Testis (tissue), 5 donors: ENCODE data around the gene HCFC1R1. TPM values are rescaled to one million over a fixed set of nuclear protein-coding genes. Genes with fewer than 3 reads are reported as not detected.
"Not testable (repeated sequence)": the region's sequence is repeated elsewhere in the genome, so short reads cannot be mapped to it uniquely, and the experiment has no call there.

Experiments
- DNase-seq: peaks from one replicate; pipeline ENCODE4 v3.0.0-alpha.2; 2019
- H3K27ac ChIP-seq, 2 donors: fragments of 200-600 bp; sonication (generic); one replicate each; pipeline ENCODE4 v1.5.1; 2019
- H3K27me3 ChIP-seq: fragments of 200-600 bp; sonication (generic); one replicate; pipeline ENCODE4 v1.5.1; 2019
- H3K36me3 ChIP-seq: fragments of 200-600 bp; sonication (generic); one replicate; pipeline ENCODE4 v1.5.1; 2017; ENCODE audit warnings: low read depth; ENCODE audit errors: missing control alignments
- H3K4me1 ChIP-seq: fragments of 200-600 bp; sonication (generic); one replicate; pipeline ENCODE4 v1.5.1; 2019
- H3K4me3 ChIP-seq, 2 donors: fragments of 200-600 bp; sonication (generic); one replicate each; pipeline ENCODE4 v1.5.1; 2017 to 2019
- H3K9me3 ChIP-seq: fragments of 200-600 bp; sonication (generic); one replicate; pipeline ENCODE4 v1.5.1; 2017
- POLR2A ChIP-seq: fragments of 450-650 bp; IDR thresholded peaks from one replicate; pipeline ENCODE4 v1.6.1; 2017; ENCODE audit warnings: antibody characterized with exemption, mild to moderate bottlenecking, moderate library complexity
- WGBS, 2 donors: methylation state at CpG; one replicate each; pipeline ENCODE4 v1.1.5; 2018; 5-methylcytosine and 5-hydroxymethylcytosine counted together
- intact Hi-C: fragments of 100-400 bp; cut with DNase I; formaldehyde crosslinking; loops from one replicate; pipeline ENCODE4 v1.15.1; 2023; ENCODE audit warnings: low total_unique reads
- long read RNA-seq, 2 donors: transcript quantifications; one replicate each; lab custom pipeline, GENCODE V29; 2026
- polyA plus RNA-seq: library from polyadenylated mRNA; stranded (reverse); fragments of 350-450 nt; fragmentation: Illumina TruSeq; extraction: RNeasy Lipid Tissue Mini Kit (QIAGEN cat#74804); gene quantifications from one replicate; pipeline ENCODE4 v1.2.3, GENCODE V29; 2014; ENCODE audit warnings: low read depth, low replicate concordance; ENCODE audit not compliant: insufficient read depth
- total RNA-seq, 2 donors: library from RNA; depleted of rRNA; stranded (reverse); fragments of >200 nt; gene quantifications; one replicate each; pipeline ENCODE4 v1.2.3, GENCODE V29; 2016
- TF ChIP-seq, protein P1 (sequence below), 3 experiments: fragments of 450-650 bp in 2 of 3; fragments of 200-600 bp in 1 of 3; sonication (generic) in 1 of 3; IDR thresholded peaks; one replicate each; pipeline ENCODE4 v1.5.1; 2016 to 2019; ENCODE audit warnings: antibody characterized with exemption in 3 of 3, mild to moderate bottlenecking in 2 of 3, moderate library complexity in 1 of 3

The HCFC1R1 gene, protein sequence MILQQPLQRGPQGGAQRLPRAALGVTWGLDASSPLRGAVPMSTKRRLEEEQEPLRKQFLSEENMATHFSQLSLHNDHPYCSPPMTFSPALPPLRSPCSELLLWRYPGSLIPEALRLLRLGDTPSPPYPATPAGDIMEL
- 10 to 100 TPM; 30.2 to 39.4 TPM for total RNA-seq
- 94.5 TPM for polyA plus RNA-seq
- long read RNA-seq, donor 1, transcript HCFC1R1-208 (2 exons, 1,365 nt) = minor isoform, 5 of 63 reads
- long read RNA-seq, donor 1, transcript HCFC1R1-206 (3 exons, 618 nt) = minor isoform, 11 of 63 reads
- long read RNA-seq, donor 1, transcript HCFC1R1-201 (4 exons, 965 nt) = major isoform, 22 of 63 reads
- long read RNA-seq, donor 1, partial matches to known transcripts = 21 of 63 reads
- long read RNA-seq, donor 1, other reads (novel, unspliced or antisense) = 0 of 63 reads
- long read RNA-seq, donor 2, transcript HCFC1R1-201 (4 exons, 965 nt) = major isoform, 12 of 24 reads
- long read RNA-seq, donor 2, transcript HCFC1R1-206 (3 exons, 618 nt) = minor isoform, 5 of 24 reads
- long read RNA-seq, donor 2, partial matches to known transcripts = 0 of 24 reads
- long read RNA-seq, donor 2, other reads (novel, unspliced or antisense) = 0 of 24 reads

DNA sequence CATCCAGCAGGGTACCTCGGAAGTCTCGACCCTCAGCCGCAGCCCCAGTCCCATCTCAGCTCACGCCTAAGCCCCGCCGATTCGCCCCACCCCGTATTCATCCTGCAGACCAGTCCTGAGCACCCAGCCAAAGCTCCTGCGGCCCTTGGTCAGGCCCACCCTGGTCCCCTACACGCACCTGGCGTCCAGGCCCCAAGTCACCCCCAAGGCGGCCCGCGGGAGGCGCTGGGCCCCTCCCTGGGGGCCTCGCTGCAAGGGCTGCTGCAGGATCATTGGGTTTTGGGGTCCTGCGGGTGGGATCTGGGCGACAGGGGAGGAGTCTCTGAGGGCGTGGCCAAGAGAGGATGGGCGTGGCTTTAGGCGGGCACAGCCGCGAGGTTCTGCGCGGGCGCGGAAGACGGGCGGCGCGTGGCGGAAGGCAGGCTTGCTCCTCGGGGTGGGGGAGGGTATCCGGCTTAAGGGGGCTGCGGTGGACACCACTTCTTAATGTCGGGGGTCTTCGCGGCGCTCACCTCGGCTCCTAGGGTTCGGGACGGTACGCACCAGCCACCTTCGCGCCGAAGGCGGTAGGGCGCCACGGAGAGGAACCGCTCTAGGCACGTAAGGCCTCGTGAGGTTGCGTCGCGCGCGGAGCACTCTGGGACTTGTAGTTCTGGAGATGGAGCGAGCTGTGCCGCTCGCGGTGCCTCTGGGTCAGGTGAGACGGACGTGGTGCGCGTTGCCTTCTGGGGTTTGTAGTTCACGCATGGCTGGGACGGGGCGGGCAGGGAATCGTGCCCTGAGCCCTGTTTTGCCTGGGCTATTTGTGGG is at the start of gene HCFC1R1, which contains the start of gene THOC6:
Gene HCFC1R1 (minus strand): TSS at position 274 of the 810 bp plus-strand sequence. CDS start 1 bp downstream, at position 273.
Gene THOC6 (plus strand): TSS at position 367 of the 810 bp plus-strand sequence. CDS start 292 bp downstream, at position 659.
- peak within 1 kb of the TSS; percentile 88 to 94 for H3K27ac ChIP-seq
- H3K4me3 ChIP-seq = peak within 1 kb of the TSS; percentile 58 to 79
- no peaks in the 10 kb centered on the region for H3K9me3 ChIP-seq
- no peaks in the 10 kb centered on the region for H3K27me3 ChIP-seq
- H3K36me3 ChIP-seq = no peaks in the 10 kb centered on the region
- intact Hi-C loops = no loop called here
- no peak for TF ChIP-seq POLR2A
- peak; percentile 99 for DNase-seq
- 0 to 1% methylated on average over 10 to 69 of the region's 69 CpGs for WGBS, 2 donors
- H3K4me1 ChIP-seq = peaks cover 35% of the 10 kb centered on the region

DNA sequence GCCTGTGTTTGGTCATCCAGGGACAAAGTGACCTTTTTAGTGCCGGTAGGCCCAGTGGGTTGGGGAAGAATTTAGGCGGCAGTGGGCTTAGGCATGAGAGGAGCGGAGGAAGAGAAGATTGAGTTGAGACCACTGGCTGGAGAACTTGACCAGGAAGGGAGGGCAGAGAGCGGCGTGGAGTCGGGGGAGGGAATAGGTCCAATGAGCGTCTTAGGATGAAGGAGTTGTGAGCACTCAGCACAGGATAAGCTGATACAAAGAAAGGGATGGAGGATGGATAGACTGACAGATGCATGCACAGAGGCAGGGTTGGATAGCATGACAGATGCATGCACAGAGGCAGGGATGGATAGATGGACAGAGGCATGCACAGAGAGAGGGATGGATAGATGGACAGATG is 49.7 kb upstream of the HCFC1R1 start:
- intact Hi-C loops = no loop called here
- 90 to 97% methylated on average over 7 of the region's 7 CpGs for WGBS, 2 donors
- H3K9me3 ChIP-seq = no peaks in the 10 kb centered on the region
- peaks cover 5% of the 10 kb centered on the region for H3K4me1 ChIP-seq
- no peak overlapping the region for H3K4me3 ChIP-seq
- no peaks in the 10 kb centered on the region for H3K27me3 ChIP-seq
- no peak for TF ChIP-seq POLR2A
- TF ChIP-seq, protein P1, sequence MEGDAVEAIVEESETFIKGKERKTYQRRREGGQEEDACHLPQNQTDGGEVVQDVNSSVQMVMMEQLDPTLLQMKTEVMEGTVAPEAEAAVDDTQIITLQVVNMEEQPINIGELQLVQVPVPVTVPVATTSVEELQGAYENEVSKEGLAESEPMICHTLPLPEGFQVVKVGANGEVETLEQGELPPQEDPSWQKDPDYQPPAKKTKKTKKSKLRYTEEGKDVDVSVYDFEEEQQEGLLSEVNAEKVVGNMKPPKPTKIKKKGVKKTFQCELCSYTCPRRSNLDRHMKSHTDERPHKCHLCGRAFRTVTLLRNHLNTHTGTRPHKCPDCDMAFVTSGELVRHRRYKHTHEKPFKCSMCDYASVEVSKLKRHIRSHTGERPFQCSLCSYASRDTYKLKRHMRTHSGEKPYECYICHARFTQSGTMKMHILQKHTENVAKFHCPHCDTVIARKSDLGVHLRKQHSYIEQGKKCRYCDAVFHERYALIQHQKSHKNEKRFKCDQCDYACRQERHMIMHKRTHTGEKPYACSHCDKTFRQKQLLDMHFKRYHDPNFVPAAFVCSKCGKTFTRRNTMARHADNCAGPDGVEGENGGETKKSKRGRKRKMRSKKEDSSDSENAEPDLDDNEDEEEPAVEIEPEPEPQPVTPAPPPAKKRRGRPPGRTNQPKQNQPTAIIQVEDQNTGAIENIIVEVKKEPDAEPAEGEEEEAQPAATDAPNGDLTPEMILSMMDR (IDR thresholded peaks at IDR 0.05) = no peak
- DNase-seq = no peak
- no peak overlapping the region for H3K27ac ChIP-seq
- no peaks in the 10 kb centered on the region for H3K36me3 ChIP-seq

DNA sequence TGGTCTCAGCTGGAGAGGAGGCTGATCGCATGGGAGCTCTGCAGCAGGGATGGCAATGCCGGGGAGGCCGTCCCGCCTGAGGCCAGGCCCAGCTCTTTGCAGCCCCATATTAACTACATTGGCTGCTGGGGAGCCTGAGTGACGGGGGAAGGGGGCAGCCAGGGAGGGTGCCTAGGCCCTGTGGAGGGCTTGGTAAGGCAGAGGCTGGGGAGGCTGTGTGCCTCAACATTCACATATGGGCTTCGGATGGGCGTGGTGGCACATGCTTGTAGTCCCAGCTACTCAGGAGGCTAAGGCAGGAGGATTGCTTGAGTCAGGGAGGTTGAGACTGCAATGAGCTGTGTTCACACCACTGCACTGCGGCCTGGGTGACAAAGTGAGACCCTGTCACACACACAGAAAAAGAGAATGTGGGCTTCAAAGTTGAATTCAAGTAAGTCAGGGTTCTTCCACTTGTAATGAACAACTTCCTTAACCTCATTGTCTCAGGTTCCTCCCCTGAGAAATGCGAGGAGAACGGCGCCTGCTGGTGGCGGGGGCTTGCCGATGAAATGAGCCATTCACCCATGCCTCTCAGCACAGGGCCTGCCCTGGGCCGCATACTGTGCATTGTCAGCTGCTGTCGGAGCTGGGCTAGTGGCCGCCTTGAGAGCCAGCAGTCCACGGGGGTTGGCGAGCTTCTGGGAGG is 49.0 kb upstream of the HCFC1R1 start:
- H3K4me3 ChIP-seq, H3K9me3 ChIP-seq, H3K4me1 ChIP-seq, intact Hi-C loops, H3K27me3 ChIP-seq, H3K36me3 ChIP-seq, H3K27ac ChIP-seq, DNase-seq: not testable (repeated sequence)
- WGBS, 2 donors = 96% methylated on average over 15 of the region's 18 CpGs; no CpG with 5 or more reads in 1 of the 2 donors

DNA sequence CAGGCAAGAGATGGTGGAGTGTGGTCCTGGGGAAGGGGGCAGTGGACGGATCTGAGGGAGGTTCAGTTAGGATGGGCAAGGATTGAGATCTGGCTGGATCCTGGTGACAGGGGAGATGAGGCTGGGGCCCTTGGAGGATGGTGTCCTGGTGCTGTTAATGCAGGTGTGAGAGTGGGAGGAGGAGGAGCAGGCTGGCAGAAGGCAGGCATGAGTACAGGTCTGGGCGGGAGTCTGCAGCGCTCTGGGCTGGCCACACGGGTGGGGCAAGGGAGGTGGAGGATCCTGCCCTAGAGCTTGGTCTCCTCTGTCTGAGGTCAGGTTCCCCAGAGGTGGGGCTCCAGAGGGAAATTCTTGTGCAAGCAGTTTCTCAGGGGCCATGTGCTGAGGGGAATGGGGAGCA is 48.4 kb upstream of the HCFC1R1 start:
- intact Hi-C loops, H3K36me3 ChIP-seq, DNase-seq, H3K27ac ChIP-seq, H3K27me3 ChIP-seq, H3K9me3 ChIP-seq, H3K4me3 ChIP-seq, H3K4me1 ChIP-seq: not testable (repeated sequence)
- WGBS, 2 donors = 69 to 71% methylated on average over 3 to 4 of the region's 4 CpGs

DNA sequence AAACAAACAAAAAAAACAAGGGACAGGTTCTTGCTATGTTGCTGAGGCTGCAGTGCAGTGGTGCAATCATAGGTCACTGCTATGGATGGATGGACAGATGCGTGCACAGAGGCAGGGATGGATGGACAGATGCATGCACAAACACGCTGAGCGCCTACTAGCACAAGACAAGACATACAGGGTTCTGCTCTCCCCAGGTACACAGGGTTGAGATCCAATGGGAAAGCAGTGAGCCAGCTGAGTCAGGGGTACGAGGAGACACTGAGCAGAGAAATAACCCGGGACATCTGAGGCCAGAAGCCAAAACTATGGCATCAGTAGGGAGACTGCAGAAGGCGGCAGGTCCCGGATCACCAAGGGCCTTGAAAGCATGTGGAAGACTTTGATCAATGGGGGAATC is 47.9 kb upstream of the HCFC1R1 start:
- H3K36me3 ChIP-seq = no peaks in the 10 kb centered on the region
- no peaks in the 10 kb centered on the region for H3K27me3 ChIP-seq
- no peak for TF ChIP-seq POLR2A
- TF ChIP-seq, protein P1 (IDR thresholded peaks at IDR 0.05) = no peak
- DNase-seq = no peak
- intact Hi-C loops = no loop called here
- no peaks in the 10 kb centered on the region for H3K9me3 ChIP-seq
- no peak overlapping the region for H3K4me3 ChIP-seq
- 93 to 94% methylated on average over 7 of the region's 7 CpGs for WGBS, 2 donors
- H3K4me1 ChIP-seq = peaks cover 5% of the 10 kb centered on the region
- H3K27ac ChIP-seq = no peak overlapping the region
